ENCODE measurements around the gene SIGLEC5.

SIGLEC5 gene

GRCh38 chr19:51626675-51627074, 3.5 kb downstream of the SIGLEC5 start:
- no peak for DNase-seq

- DNase-seq: no peak
Measured at GRCh38 chr19:51621178-51621577, 9.0 kb downstream of the SIGLEC5 start.

GRCh38 chr19:51615991-51616390, 14.2 kb downstream of the SIGLEC5 start:
- no peak for DNase-seq

GRCh38 chr19:51614789-51615188, 15.4 kb downstream of the SIGLEC5 start:
- no peak for DNase-seq

GRCh38 chr19:51610576-51610975, 19.6 kb downstream of the SIGLEC5 start:
- no peak for DNase-seq

- DNase-seq: peak; percentile 46
Measured at GRCh38 chr19:51607920-51608562, 22.2 kb downstream of the SIGLEC5 start.

- DNase-seq: no peak
Measured at GRCh38 chr19:51607077-51607476, 23.1 kb downstream of the SIGLEC5 start.

GRCh38 chr19:51602189-51602854, 27.9 kb downstream of the SIGLEC5 start:
- DNase-seq: no peak

GRCh38 chr19:51600940-51601580, 29.1 kb downstream of the SIGLEC5 start:
- DNase-seq: no peak

GRCh38 chr19:51599084-51599483, 31.1 kb downstream of the SIGLEC5 start:
- DNase-seq: no peak

- no peak for DNase-seq
Measured at GRCh38 chr19:51598159-51598915, 31.9 kb downstream of the SIGLEC5 start.

GRCh38 chr19:51595190-51596175, 34.7 kb downstream of the SIGLEC5 start:
- DNase-seq: no peak

- DNase-seq: peak; percentile 38
Measured at GRCh38 chr19:51594774-51595109, 35.5 kb downstream of the SIGLEC5 start.

- peak; percentile 96 for DNase-seq
Measured at GRCh38 chr19:51593969-51594773, 36.0 kb downstream of the SIGLEC5 start.

GRCh38 chr19:51593138-51593890, 36.9 kb downstream of the SIGLEC5 start:
- no peak for DNase-seq

- no peak for DNase-seq
Measured at GRCh38 chr19:51592521-51592920, 37.7 kb downstream of the SIGLEC5 start.

GRCh38 chr19:51590441-51590840, 39.8 kb downstream of the SIGLEC5 start:
- no peak for DNase-seq

GRCh38 chr19:51589511-51589910, 40.7 kb downstream of the SIGLEC5 start:
- DNase-seq: no peak

GRCh38 chr19:51587264-51588191, 42.7 kb downstream of the SIGLEC5 start:
- DNase-seq: no peak

- no peak for DNase-seq
Measured at GRCh38 chr19:51586799-51587198, 43.4 kb downstream of the SIGLEC5 start.
